ENCODE results near the gene HES1.

The HES1 gene

DNA sequence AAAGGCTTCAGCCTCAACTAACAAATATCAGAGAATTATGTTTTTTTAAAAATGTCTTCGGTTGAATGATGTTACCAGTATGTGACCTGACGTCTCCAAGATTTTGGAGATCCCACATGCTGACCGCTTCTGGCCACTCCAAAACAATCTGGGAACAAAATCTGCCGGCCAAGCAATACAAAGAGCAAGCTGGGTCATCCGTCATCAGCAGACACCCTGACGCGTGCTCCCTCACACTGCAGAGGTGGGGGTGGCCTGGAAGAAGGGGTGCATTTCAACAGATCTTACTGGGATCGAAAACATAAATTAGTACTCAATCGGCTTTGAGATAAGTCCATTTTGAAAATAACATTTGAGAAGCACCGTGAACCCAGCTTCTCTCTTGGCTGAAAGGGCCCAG lies 33.6 kb downstream of the HES1 start:
- TF ChIP-seq, protein P1, sequence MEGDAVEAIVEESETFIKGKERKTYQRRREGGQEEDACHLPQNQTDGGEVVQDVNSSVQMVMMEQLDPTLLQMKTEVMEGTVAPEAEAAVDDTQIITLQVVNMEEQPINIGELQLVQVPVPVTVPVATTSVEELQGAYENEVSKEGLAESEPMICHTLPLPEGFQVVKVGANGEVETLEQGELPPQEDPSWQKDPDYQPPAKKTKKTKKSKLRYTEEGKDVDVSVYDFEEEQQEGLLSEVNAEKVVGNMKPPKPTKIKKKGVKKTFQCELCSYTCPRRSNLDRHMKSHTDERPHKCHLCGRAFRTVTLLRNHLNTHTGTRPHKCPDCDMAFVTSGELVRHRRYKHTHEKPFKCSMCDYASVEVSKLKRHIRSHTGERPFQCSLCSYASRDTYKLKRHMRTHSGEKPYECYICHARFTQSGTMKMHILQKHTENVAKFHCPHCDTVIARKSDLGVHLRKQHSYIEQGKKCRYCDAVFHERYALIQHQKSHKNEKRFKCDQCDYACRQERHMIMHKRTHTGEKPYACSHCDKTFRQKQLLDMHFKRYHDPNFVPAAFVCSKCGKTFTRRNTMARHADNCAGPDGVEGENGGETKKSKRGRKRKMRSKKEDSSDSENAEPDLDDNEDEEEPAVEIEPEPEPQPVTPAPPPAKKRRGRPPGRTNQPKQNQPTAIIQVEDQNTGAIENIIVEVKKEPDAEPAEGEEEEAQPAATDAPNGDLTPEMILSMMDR (IDR thresholded peaks at IDR 0.05; ENCODE audit: borderline replicate concordance, extremely low read depth, low read length, poor library complexity, severe bottlenecking): no peak
- TF ChIP-seq EZH2 (IDR thresholded peaks at IDR 0.05; ENCODE audit: borderline replicate concordance, low read depth, low read length, severe bottlenecking): no peak
- no peak overlapping the region for H2AFZ ChIP-seq (ENCODE audit: low read depth, low read length)
- H3K9me3 ChIP-seq (ENCODE audit: insufficient read depth, low read length, severe bottlenecking): no peaks in the 10 kb centered on the region
- H3K9ac ChIP-seq (ENCODE audit: low read depth, low read length): no peak overlapping the region
- DNase-seq (no peak), ATAC-seq (ENCODE audit: insufficient read depth, low read depth) (no peak)
- H3K4me2 ChIP-seq (ENCODE audit: insufficient read depth, low read length): no peak overlapping the region
- H4K20me1 ChIP-seq (ENCODE audit: insufficient read depth, low read length): no peaks in the 10 kb centered on the region
- H3K27ac ChIP-seq (ENCODE audit: low read length): no peak overlapping the region
- no peak overlapping the region for H3K4me3 ChIP-seq (ENCODE audit: low read depth in 1 of 2, low read length in 2 of 2)
- H3K79me2 ChIP-seq (ENCODE audit: insufficient read depth, low read length): no peaks in the 10 kb centered on the region
- H3K4me1 ChIP-seq (ENCODE audit: insufficient read depth, low read length): peaks cover 7% of the 10 kb centered on the region; the same call in 1 of the 2 replicates
- H3K36me3 ChIP-seq (ENCODE audit: insufficient read depth, low read length): no peaks in the 10 kb centered on the region
- H3K27me3 ChIP-seq (ENCODE audit: insufficient read depth, low read length, poor library complexity): no peaks in the 10 kb centered on the region

DNA sequence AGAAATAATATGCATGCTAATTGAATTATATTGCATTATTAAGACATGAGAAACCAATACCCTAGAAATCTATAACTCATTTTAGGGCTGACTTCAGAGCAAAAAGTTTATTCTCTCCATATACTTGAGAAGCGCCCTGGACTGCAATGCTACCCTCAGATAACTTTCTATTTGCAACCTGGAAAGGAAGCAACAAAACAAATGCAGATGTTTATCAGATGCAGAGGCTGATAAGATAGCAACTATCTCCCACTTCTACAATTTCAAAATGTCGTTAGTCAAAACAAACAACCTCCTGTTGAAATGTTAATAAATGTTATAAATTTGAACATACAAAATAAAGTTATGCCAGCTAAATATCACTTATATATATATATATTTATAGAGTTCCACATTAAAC lies 34.8 kb downstream of the HES1 start:
- Histone ChIP-seq H2AFZ (ENCODE audit: low read depth, low read length) (no peak overlapping the region), H3K36me3 (ENCODE audit: insufficient read depth, low read length) (no peaks in the 10 kb centered on the region)
- no peak for DNase-seq

GRCh38 chr3:194174406-194174805 lies 38.5 kb downstream of the HES1 start:
- no peak overlapping the region for H3K4me2 ChIP-seq (ENCODE audit: insufficient read depth, low read length)
- H3K4me3 ChIP-seq (ENCODE audit: low read depth in 1 of 2, low read length in 2 of 2): no peak overlapping the region
- H3K4me1 ChIP-seq (ENCODE audit: insufficient read depth, low read length): peaks cover 13% of the 10 kb centered on the region; the same call in 1 of the 2 replicates
- no peak overlapping the region for H3K9ac ChIP-seq (ENCODE audit: low read depth, low read length)
- H2AFZ ChIP-seq (ENCODE audit: low read depth, low read length): no peak overlapping the region
- H3K36me3 ChIP-seq (ENCODE audit: insufficient read depth, low read length): no peaks in the 10 kb centered on the region
- H3K27ac ChIP-seq (ENCODE audit: low read length): no peak overlapping the region
- no peaks in the 10 kb centered on the region for H4K20me1 ChIP-seq (ENCODE audit: insufficient read depth, low read length)
- ATAC-seq (ENCODE audit: insufficient read depth, low read depth) (no peak), DNase-seq (no peak)
- no peaks in the 10 kb centered on the region for H3K79me2 ChIP-seq (ENCODE audit: insufficient read depth, low read length)
- H3K9me3 ChIP-seq (ENCODE audit: insufficient read depth, low read length, severe bottlenecking): no peaks in the 10 kb centered on the region
- H3K27me3 ChIP-seq (ENCODE audit: insufficient read depth, low read length, poor library complexity): no peaks in the 10 kb centered on the region
- TF ChIP-seq, protein P1 (IDR thresholded peaks at IDR 0.05; ENCODE audit: borderline replicate concordance, extremely low read depth, low read length, poor library complexity, severe bottlenecking): no peak
- no peak for TF ChIP-seq EZH2 (IDR thresholded peaks at IDR 0.05; ENCODE audit: borderline replicate concordance, low read depth, low read length, severe bottlenecking)

More for the DNA sequence above, 34.8 kb downstream of the HES1 start:
- no peak overlapping the region for H3K9ac ChIP-seq (ENCODE audit: low read depth, low read length)
- H3K4me3 ChIP-seq (ENCODE audit: low read depth in 1 of 2, low read length in 2 of 2): no peak overlapping the region
- H3K27ac ChIP-seq (ENCODE audit: low read length): no peak overlapping the region
- no peak overlapping the region for H3K4me2 ChIP-seq (ENCODE audit: insufficient read depth, low read length)
- ATAC-seq (ENCODE audit: insufficient read depth, low read depth): no peak
- no peaks in the 10 kb centered on the region for H4K20me1 ChIP-seq (ENCODE audit: insufficient read depth, low read length)
- no peaks in the 10 kb centered on the region for H3K27me3 ChIP-seq (ENCODE audit: insufficient read depth, low read length, poor library complexity)
- peaks cover 7% of the 10 kb centered on the region; the same call in 1 of the 2 replicates for H3K4me1 ChIP-seq (ENCODE audit: insufficient read depth, low read length)
- no peaks in the 10 kb centered on the region for H3K79me2 ChIP-seq (ENCODE audit: insufficient read depth, low read length)
- no peaks in the 10 kb centered on the region for H3K9me3 ChIP-seq (ENCODE audit: insufficient read depth, low read length, severe bottlenecking)
- TF ChIP-seq, protein P1 (IDR thresholded peaks at IDR 0.05; ENCODE audit: borderline replicate concordance, extremely low read depth, low read length, poor library complexity, severe bottlenecking): no peak
- TF ChIP-seq EZH2 (IDR thresholded peaks at IDR 0.05; ENCODE audit: borderline replicate concordance, low read depth, low read length, severe bottlenecking): no peak

DNA sequence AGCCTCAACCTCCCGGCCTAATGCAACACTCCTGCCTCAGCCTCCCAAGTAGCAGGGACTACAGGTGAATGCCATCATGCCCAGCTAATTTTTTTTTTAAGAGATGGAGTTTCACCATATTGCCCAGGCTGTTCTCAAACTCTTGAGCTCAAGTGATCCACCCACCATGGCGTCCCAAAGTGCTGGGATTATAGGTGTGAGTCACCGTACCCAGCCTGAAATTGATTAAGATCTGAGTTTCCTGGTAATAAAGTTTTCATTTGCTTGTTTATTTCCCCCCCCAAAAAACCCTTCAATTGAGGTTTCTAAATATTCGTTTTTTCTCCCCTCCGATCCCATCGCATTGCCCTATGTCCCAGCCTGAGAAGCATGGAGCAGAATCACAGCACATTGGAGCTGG lies 39.0 kb downstream of the HES1 start:
- no peak for DNase-seq
- H3K4me2 ChIP-seq (ENCODE audit: insufficient read depth, low read length): no peak overlapping the region
- no peak overlapping the region for H3K4me3 ChIP-seq (ENCODE audit: low read depth in 1 of 2, low read length in 2 of 2)
- H3K9me3 ChIP-seq (ENCODE audit: insufficient read depth, low read length, severe bottlenecking): no peaks in the 10 kb centered on the region
- no peak overlapping the region for H2AFZ ChIP-seq (ENCODE audit: low read depth, low read length)
- no peak overlapping the region for H3K27ac ChIP-seq (ENCODE audit: low read length)
- H3K36me3 ChIP-seq (ENCODE audit: insufficient read depth, low read length): no peaks in the 10 kb centered on the region
- H3K4me1 ChIP-seq (ENCODE audit: insufficient read depth, low read length): peaks cover 13% of the 10 kb centered on the region; the same call in 1 of the 2 replicates
- TF ChIP-seq, protein P1 (IDR thresholded peaks at IDR 0.05; ENCODE audit: borderline replicate concordance, extremely low read depth, low read length, poor library complexity, severe bottlenecking): no peak
- no peak for TF ChIP-seq EZH2 (IDR thresholded peaks at IDR 0.05; ENCODE audit: borderline replicate concordance, low read depth, low read length, severe bottlenecking)
- H4K20me1 ChIP-seq (ENCODE audit: insufficient read depth, low read length): no peaks in the 10 kb centered on the region
- no peaks in the 10 kb centered on the region for H3K27me3 ChIP-seq (ENCODE audit: insufficient read depth, low read length, poor library complexity)
- H3K79me2 ChIP-seq (ENCODE audit: insufficient read depth, low read length): no peaks in the 10 kb centered on the region
- no peak overlapping the region for H3K9ac ChIP-seq (ENCODE audit: low read depth, low read length)
- no peak for ATAC-seq (ENCODE audit: insufficient read depth, low read depth)
